HG03432 (cell line): Measurements from ENCODE around the gene SUGCT.
A peak's percentile ranks its signal among the peaks of the same experiment; 100 is the strongest.

ENCODE experiments used
- ATAC-seq: cut with Tn5 transposase; IDR thresholded peaks from one replicate; pipeline ENCODE4 v1.9.1; 2021; ENCODE audit warnings: mild to moderate bottlenecking, moderate library complexity; ENCODE audit not compliant: unreplicated experiment

Gene SUGCT

GRCh38 chr7:40463446-40463845, 328.6 kb downstream of the SUGCT start:
- ATAC-seq: no peak

GRCh38 chr7:40468891-40469864, 334.4 kb downstream of the SUGCT start:
- ATAC-seq: no peak

GRCh38 chr7:40470091-40470592, 335.3 kb downstream of the SUGCT start:
- no peak for ATAC-seq

- no peak for ATAC-seq
These were observed 336.0 kb downstream of the SUGCT start for GRCh38 chr7:40470817-40471216.

GRCh38 chr7:40471891-40472290, 337.1 kb downstream of the SUGCT start:
- ATAC-seq: no peak

- ATAC-seq: peak; percentile 100
These were observed 340.2 kb downstream of the SUGCT start for GRCh38 chr7:40474790-40475680.

- ATAC-seq: peak; percentile 15
These were observed 340.8 kb downstream of the SUGCT start for GRCh38 chr7:40475681-40475982.

- ATAC-seq: no peak
These were observed 342.3 kb downstream of the SUGCT start for GRCh38 chr7:40477094-40477493.

GRCh38 chr7:40482845-40483244, 348.0 kb downstream of the SUGCT start:
- ATAC-seq: no peak

- ATAC-seq: no peak
These were observed 348.8 kb downstream of the SUGCT start for GRCh38 chr7:40483630-40484029.

- ATAC-seq: no peak
These were observed 355.2 kb downstream of the SUGCT start for GRCh38 chr7:40489844-40490602.

GRCh38 chr7:40490603-40490924, 355.8 kb downstream of the SUGCT start:
- no peak for ATAC-seq

GRCh38 chr7:40492946-40493345, 358.1 kb downstream of the SUGCT start:
- no peak for ATAC-seq

GRCh38 chr7:40493609-40494051, 358.8 kb downstream of the SUGCT start:
- ATAC-seq: no peak

- ATAC-seq: no peak
These were observed 364.2 kb downstream of the SUGCT start for GRCh38 chr7:40498924-40499510.

GRCh38 chr7:40499718-40500117, 364.9 kb downstream of the SUGCT start:
- no peak for ATAC-seq

- ATAC-seq: no peak
These were observed 365.4 kb downstream of the SUGCT start for GRCh38 chr7:40500219-40500618.

GRCh38 chr7:40502359-40502758, 367.6 kb downstream of the SUGCT start:
- no peak for ATAC-seq

- ATAC-seq: no peak
These were observed 371.4 kb downstream of the SUGCT start for GRCh38 chr7:40506158-40506557.

GRCh38 chr7:40507166-40507565, 372.4 kb downstream of the SUGCT start:
- ATAC-seq: peak; percentile 47
